WERI-Rb-1 (cell line): ENCODE results near the gene CIPC.
A peak's percentile ranks its signal among the peaks of the same experiment; 100 is the strongest.

Source experiments
- DNase-seq: peaks from one replicate; pipeline ENCODE4 v3.0.0-alpha.2; 2020
- H3K27ac ChIP-seq: fragments of 250-450 bp; sonication (Bioruptor Pico); 2 replicates; pipeline ENCODE4 v1.5.1; 2020; ENCODE audit warnings: mild to moderate bottlenecking, moderate library complexity
- H3K27me3 ChIP-seq: fragments of 250-450 bp; sonication (Bioruptor Pico); 2 replicates; pipeline ENCODE4 v1.5.1; 2021; ENCODE audit warnings: mild to moderate bottlenecking, low read depth, moderate library complexity; ENCODE audit not compliant: insufficient read depth, severe bottlenecking
- H3K36me3 ChIP-seq: fragments of 250-450 bp; sonication (Bioruptor Pico); 2 replicates; pipeline ENCODE4 v1.5.1; 2020; ENCODE audit warnings: mild to moderate bottlenecking, moderate library complexity
- H3K4me3 ChIP-seq: 2 replicates; pipeline ENCODE4 v1.5.1; 2011; ENCODE audit warnings: low read depth, mild to moderate bottlenecking, control low read depth, low read length
- H3K9me3 ChIP-seq: fragments of 250-450 bp; sonication (Bioruptor Pico); 2 replicates; pipeline ENCODE4 v1.5.1; 2021; ENCODE audit warnings: mild to moderate bottlenecking, moderate library complexity; ENCODE audit not compliant: severe bottlenecking
- CTCF ChIP-seq: IDR thresholded peaks from 2 replicates; pipeline ENCODE4 v1.5.1; 2011; ENCODE audit warnings: low read depth, mild to moderate bottlenecking, control low read depth, inconsistent platforms, low read length

CIPC gene

GRCh38 chr14:77097700-77098528 lies at the start of gene CIPC:
Gene CIPC (plus strand): TSS chr14:77098258. CDS start chr14:77105709, 7,451 bp downstream.
- Histone ChIP-seq H3K27ac (peak within 1 kb of the TSS; percentile 79), H3K36me3 (no peaks in the 10 kb centered on the region), H3K9me3 (no peaks in the 10 kb centered on the region), H3K27me3 (no peaks in the 10 kb centered on the region), H3K4me3 (peak within 1 kb of the TSS; percentile 82)
- TF ChIP-seq CTCF, result no peak
- peak; percentile 99 for DNase-seq

- no peaks in the 10 kb centered on the region for H3K27me3 ChIP-seq
Measured at GRCh38 chr14:77051116-77051515, 46.9 kb upstream of the CIPC start.

GRCh38 chr14:77052281-77053044 lies 45.6 kb upstream of the CIPC start:
- H3K27ac ChIP-seq, result no peak overlapping the region
- H3K4me3 ChIP-seq, result no peak overlapping the region
- no peak for TF ChIP-seq CTCF
- no peaks in the 10 kb centered on the region for H3K27me3 ChIP-seq
- H3K9me3 ChIP-seq, result peaks cover 4% of the 10 kb centered on the region
- no peak for DNase-seq
- H3K36me3 ChIP-seq, result no peaks in the 10 kb centered on the region

More at GRCh38 chr14:77051116-77051515, 46.9 kb upstream of the CIPC start:
- H3K9me3 ChIP-seq, result peaks cover 3% of the 10 kb centered on the region
- no peak overlapping the region for H3K27ac ChIP-seq
- no peak overlapping the region for H3K4me3 ChIP-seq
- no peaks in the 10 kb centered on the region for H3K36me3 ChIP-seq
- no peak for DNase-seq
- TF ChIP-seq CTCF, result no peak

GRCh38 chr14:77053046-77053841 lies 44.8 kb upstream of the CIPC start:
- Histone ChIP-seq H3K36me3 (no peaks in the 10 kb centered on the region), H3K27ac (no peak overlapping the region), H3K4me3 (no peak overlapping the region), H3K9me3 (peaks cover 4% of the 10 kb centered on the region), H3K27me3 (no peaks in the 10 kb centered on the region)
- peak; percentile 84 for DNase-seq
- peak; percentile 89 for TF ChIP-seq CTCF

- H3K27me3 ChIP-seq, result no peaks in the 10 kb centered on the region
- peaks cover 4% of the 10 kb centered on the region for H3K9me3 ChIP-seq
- H3K36me3 ChIP-seq, result no peaks in the 10 kb centered on the region
- no peak overlapping the region for H3K27ac ChIP-seq
- no peak for DNase-seq
- no peak overlapping the region for H3K4me3 ChIP-seq
- no peak for TF ChIP-seq CTCF
Measured at GRCh38 chr14:77055306-77055705, 42.8 kb upstream of the CIPC start.
